Measurements from ENCODE around the gene CT83.

GRCh38 chrX:116413273-116413672, 49.5 kb downstream of the CT83 start:
- TF ChIP-seq CTCF (IDR thresholded peaks at IDR 0.05) (no peak), POLR2A (IDR thresholded peaks at IDR 0.05) (no peak)
